GM12874 (cell line): Measurements from ENCODE around the gene CEP350.

ENCODE experiments used
- TF ChIP-seq, protein P1 (sequence below): IDR thresholded peaks from 2 replicates; pipeline ENCODE4 v1.5.1; 2011; ENCODE audit warnings: low read depth, mild to moderate bottlenecking, control low read depth, low read length, moderate library complexity; ENCODE audit not compliant: insufficient read depth

CEP350 gene

GRCh38 chr1:180000575-180000974 is 46.0 kb downstream of the CEP350 start:
- TF ChIP-seq, protein P1, sequence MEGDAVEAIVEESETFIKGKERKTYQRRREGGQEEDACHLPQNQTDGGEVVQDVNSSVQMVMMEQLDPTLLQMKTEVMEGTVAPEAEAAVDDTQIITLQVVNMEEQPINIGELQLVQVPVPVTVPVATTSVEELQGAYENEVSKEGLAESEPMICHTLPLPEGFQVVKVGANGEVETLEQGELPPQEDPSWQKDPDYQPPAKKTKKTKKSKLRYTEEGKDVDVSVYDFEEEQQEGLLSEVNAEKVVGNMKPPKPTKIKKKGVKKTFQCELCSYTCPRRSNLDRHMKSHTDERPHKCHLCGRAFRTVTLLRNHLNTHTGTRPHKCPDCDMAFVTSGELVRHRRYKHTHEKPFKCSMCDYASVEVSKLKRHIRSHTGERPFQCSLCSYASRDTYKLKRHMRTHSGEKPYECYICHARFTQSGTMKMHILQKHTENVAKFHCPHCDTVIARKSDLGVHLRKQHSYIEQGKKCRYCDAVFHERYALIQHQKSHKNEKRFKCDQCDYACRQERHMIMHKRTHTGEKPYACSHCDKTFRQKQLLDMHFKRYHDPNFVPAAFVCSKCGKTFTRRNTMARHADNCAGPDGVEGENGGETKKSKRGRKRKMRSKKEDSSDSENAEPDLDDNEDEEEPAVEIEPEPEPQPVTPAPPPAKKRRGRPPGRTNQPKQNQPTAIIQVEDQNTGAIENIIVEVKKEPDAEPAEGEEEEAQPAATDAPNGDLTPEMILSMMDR, result no peak

DNA sequence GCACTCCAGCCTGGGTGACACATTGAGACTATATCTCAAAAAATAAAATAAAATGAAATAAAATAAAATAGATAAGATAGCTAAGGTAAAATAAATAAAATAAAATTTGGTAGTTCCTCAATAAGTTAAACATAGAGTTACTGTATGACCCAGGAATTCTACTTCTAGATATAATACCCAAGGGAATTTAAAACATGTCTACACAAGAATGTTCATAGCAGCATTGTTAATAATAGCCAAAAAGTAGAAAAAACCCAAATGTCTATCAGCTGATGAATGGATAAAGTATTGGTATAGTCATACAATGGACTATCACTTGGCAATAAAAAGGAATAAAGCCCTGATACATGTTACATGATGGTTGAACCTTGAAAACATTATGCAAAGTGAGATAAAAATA is 47.8 kb downstream of the CEP350 start:
- TF ChIP-seq, protein P1, result no peak

GRCh38 chr1:180003026-180003695 is 48.6 kb downstream of the CEP350 start:
- TF ChIP-seq, protein P1, result no peak

DNA sequence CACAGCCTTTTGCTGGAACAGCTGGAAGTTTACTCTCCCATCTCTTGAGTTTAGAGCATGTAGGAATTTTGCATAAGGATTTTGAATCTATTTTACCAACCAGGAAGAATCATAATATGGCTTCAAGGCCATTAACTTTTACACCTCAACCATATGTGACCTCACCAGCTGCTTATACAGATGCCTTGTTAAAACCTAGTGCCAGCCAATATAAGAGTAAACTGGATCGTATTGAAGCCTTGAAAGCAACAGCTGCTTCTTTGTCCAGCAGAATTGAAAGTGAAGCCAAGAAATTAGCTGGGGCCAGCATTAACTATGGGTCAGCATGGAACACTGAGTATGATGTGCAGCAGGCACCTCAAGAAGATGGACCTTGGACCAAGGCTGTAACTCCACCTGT is 65.4 kb downstream of the CEP350 start:
- TF ChIP-seq, protein P1, result no peak

DNA sequence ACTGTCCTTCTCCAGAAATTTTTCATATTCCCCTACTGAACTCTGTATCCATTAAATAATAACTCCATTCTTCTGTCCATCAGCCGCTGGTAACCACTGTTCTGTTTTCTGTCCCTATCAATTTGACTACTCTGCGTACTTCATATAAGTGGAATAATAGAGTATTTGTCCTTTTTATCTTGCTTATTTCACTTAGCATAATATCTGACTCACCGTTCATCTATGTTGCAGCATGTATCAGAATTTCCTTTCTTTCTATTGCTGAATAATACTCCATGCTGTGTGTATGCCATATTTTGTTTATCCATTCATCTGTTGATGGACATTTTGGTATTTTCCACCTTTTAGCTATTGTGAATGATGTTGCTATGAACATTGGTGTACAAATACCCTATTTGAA is 71.9 kb downstream of the CEP350 start:
- TF ChIP-seq, protein P1, result no peak

- TF ChIP-seq, protein P1, result no peak
Observed at GRCh38 chr1:180027949-180028445, 73.4 kb downstream of the CEP350 start.

DNA sequence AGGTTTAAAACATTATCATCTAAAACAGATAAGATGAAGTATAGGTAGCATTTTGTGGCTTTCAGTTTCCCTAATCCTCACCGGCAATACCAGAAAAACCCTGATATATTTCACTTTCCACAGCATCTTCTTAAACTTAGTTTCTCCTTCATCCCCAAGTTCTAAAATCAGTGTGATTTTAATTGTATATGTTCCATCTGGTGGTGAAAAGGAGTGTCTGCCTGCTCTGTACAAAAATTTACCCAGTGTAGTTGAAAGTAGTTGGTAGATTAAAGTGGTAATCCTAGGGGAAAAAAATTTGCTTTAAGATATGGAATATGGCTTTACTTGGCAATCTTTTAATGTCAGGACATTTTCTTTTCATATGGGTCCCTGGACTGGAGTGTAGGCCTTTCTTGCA is 74.3 kb downstream of the CEP350 start:
- TF ChIP-seq, protein P1, result no peak
